Liver (tissue), 3 donors: Measurements from ENCODE around the gene ARAP2.

ENCODE experiments used
- EGR1 ChIP-seq, 2 donors: IDR thresholded peaks; 2 replicates each; pipeline ENCODE4 v1.6.1; 2016 to 2018; ENCODE audit warnings: antibody characterized with exemption in 2 of 2, low read depth in 2 of 2
- FOXA1 ChIP-seq: IDR thresholded peaks from 2 replicates; pipeline ENCODE4 v1.6.1; 2016; ENCODE audit warnings: antibody characterized with exemption
- GABPA ChIP-seq, 2 donors: IDR thresholded peaks in 1 of 2; conservative IDR thresholded peaks in 1 of 2; 2 replicates each; pipeline ENCODE4 v1.6.1; 2016; ENCODE audit warnings: antibody characterized with exemption in 2 of 2, mild to moderate bottlenecking in 1 of 2, moderate library complexity in 1 of 2
- JUND ChIP-seq, 2 donors: IDR thresholded peaks; 2 replicates each; pipeline ENCODE4 v1.6.1; 2016; ENCODE audit warnings: antibody characterized with exemption in 2 of 2
- RAD21 ChIP-seq, 2 donors: IDR thresholded peaks; 2 replicates each; pipeline ENCODE4 v1.6.1; 2016; ENCODE audit warnings: antibody characterized with exemption in 2 of 2, mild to moderate bottlenecking in 2 of 2
- SP1 ChIP-seq: IDR thresholded peaks from 2 replicates; pipeline ENCODE4 v1.6.1; 2018; ENCODE audit warnings: antibody characterized with exemption, mild to moderate bottlenecking
- TAF1 ChIP-seq: conservative IDR thresholded peaks from 2 replicates; pipeline ENCODE4 v1.6.1; 2016; ENCODE audit warnings: antibody characterized with exemption, mild to moderate bottlenecking
- YY1 ChIP-seq: IDR thresholded peaks from 2 replicates; pipeline ENCODE4 v1.6.1; 2016; ENCODE audit warnings: antibody characterized with exemption, mild to moderate bottlenecking
- TF ChIP-seq, protein P1 (sequence below): IDR thresholded peaks from 2 replicates; pipeline ENCODE4 v1.6.1; 2016; ENCODE audit warnings: antibody characterized with exemption
- TF ChIP-seq, protein P2 (sequence below): fragments of 150-350 bp; IDR thresholded peaks from 2 replicates; pipeline ENCODE4 v1.5.1; 2017; ENCODE audit warnings: improper control_type of control experiment, low read depth, low read length; ENCODE audit not compliant: missing input control
- TF ChIP-seq, protein P3 (sequence below): IDR thresholded peaks from 2 replicates; pipeline ENCODE4 v1.6.1; 2016; ENCODE audit warnings: antibody characterized with exemption
- TF ChIP-seq, protein P4 (sequence below): IDR thresholded peaks from 2 replicates; pipeline ENCODE4 v1.6.1; 2016; ENCODE audit warnings: antibody characterized with exemption, mild to moderate bottlenecking
- donor health status: healthy.
- donor health status: healthy.

DNA sequence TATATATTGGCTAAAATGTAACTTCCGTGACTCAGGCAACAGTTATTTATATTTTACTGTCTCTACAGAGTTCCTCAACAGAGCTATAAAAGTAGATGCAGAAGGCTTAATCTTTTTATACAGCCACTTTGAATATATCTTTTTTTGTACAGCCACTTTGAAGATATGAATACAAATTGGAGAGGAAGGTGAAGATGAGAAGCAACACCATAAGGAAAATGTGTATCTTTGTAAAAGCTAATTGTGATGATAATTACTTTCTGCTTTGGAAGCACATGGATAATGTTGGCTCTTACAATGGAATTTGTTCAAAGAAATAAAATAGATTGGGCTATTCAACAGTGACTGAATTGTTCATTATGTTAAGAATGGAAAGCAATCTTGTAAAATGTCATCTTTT lies 205.8 kb downstream of the ARAP2 start:
- TF ChIP-seq, protein P1, sequence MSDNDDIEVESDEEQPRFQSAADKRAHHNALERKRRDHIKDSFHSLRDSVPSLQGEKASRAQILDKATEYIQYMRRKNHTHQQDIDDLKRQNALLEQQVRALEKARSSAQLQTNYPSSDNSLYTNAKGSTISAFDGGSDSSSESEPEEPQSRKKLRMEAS: no peak
- TF ChIP-seq, protein P2, sequence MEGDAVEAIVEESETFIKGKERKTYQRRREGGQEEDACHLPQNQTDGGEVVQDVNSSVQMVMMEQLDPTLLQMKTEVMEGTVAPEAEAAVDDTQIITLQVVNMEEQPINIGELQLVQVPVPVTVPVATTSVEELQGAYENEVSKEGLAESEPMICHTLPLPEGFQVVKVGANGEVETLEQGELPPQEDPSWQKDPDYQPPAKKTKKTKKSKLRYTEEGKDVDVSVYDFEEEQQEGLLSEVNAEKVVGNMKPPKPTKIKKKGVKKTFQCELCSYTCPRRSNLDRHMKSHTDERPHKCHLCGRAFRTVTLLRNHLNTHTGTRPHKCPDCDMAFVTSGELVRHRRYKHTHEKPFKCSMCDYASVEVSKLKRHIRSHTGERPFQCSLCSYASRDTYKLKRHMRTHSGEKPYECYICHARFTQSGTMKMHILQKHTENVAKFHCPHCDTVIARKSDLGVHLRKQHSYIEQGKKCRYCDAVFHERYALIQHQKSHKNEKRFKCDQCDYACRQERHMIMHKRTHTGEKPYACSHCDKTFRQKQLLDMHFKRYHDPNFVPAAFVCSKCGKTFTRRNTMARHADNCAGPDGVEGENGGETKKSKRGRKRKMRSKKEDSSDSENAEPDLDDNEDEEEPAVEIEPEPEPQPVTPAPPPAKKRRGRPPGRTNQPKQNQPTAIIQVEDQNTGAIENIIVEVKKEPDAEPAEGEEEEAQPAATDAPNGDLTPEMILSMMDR: no peak
- TF ChIP-seq SP1: no peak
- TF ChIP-seq JUND (IDR thresholded peaks at IDR 0.05): no peak
- no peak for TF ChIP-seq YY1
- TF ChIP-seq EGR1 (IDR thresholded peaks at IDR 0.05; ENCODE audit: low read depth in 2 of 2): no peak
- TF ChIP-seq, protein P3, sequence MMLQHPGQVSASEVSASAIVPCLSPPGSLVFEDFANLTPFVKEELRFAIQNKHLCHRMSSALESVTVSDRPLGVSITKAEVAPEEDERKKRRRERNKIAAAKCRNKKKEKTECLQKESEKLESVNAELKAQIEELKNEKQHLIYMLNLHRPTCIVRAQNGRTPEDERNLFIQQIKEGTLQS: no peak
- TF ChIP-seq RAD21 (IDR thresholded peaks at IDR 0.05): no peak
- no peak for TF ChIP-seq FOXA1
- no peak for TF ChIP-seq TAF1
- TF ChIP-seq, protein P4, sequence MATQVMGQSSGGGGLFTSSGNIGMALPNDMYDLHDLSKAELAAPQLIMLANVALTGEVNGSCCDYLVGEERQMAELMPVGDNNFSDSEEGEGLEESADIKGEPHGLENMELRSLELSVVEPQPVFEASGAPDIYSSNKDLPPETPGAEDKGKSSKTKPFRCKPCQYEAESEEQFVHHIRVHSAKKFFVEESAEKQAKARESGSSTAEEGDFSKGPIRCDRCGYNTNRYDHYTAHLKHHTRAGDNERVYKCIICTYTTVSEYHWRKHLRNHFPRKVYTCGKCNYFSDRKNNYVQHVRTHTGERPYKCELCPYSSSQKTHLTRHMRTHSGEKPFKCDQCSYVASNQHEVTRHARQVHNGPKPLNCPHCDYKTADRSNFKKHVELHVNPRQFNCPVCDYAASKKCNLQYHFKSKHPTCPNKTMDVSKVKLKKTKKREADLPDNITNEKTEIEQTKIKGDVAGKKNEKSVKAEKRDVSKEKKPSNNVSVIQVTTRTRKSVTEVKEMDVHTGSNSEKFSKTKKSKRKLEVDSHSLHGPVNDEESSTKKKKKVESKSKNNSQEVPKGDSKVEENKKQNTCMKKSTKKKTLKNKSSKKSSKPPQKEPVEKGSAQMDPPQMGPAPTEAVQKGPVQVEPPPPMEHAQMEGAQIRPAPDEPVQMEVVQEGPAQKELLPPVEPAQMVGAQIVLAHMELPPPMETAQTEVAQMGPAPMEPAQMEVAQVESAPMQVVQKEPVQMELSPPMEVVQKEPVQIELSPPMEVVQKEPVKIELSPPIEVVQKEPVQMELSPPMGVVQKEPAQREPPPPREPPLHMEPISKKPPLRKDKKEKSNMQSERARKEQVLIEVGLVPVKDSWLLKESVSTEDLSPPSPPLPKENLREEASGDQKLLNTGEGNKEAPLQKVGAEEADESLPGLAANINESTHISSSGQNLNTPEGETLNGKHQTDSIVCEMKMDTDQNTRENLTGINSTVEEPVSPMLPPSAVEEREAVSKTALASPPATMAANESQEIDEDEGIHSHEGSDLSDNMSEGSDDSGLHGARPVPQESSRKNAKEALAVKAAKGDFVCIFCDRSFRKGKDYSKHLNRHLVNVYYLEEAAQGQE: no peak
- no peak for TF ChIP-seq GABPA (IDR thresholded peaks at IDR 0.05 in 1 of 2, conservative IDR thresholded peaks at IDR 0.05 in 1 of 2)
